Ureter (tissue), 1 donor: ENCODE measurements around the gene NLK. TPM values are rescaled to one million over a fixed set of nuclear protein-coding genes. Genes with fewer than 3 reads are reported as not detected.
"Not testable (repeated sequence)": the region's sequence is repeated elsewhere in the genome, so short reads cannot be mapped to it uniquely, and the experiment has no call there.

Experiments
- DNase-seq: peaks from one replicate; pipeline ENCODE4 v3.0.0-alpha.2; 2020; ENCODE audit warnings: low spot score
- total RNA-seq: library from RNA; stranded (reverse); gene quantifications from one replicate; pipeline ENCODE4 v1.2.4, GENCODE V29; 2023
- donor health status: DM: yes; HTN: yes; CAD: no.

NLK gene
- 36.0 TPM for total RNA-seq

DNA sequence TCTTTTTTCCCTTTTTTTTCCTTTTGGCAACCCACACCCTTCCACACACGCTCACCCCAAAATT is at the start of gene NLK:
NLK (plus strand) TSS at position 21 of the 64 bp plus-strand sequence. CDS start 197 bp downstream, outside the sequence.
- DNase-seq: no peak

DNA sequence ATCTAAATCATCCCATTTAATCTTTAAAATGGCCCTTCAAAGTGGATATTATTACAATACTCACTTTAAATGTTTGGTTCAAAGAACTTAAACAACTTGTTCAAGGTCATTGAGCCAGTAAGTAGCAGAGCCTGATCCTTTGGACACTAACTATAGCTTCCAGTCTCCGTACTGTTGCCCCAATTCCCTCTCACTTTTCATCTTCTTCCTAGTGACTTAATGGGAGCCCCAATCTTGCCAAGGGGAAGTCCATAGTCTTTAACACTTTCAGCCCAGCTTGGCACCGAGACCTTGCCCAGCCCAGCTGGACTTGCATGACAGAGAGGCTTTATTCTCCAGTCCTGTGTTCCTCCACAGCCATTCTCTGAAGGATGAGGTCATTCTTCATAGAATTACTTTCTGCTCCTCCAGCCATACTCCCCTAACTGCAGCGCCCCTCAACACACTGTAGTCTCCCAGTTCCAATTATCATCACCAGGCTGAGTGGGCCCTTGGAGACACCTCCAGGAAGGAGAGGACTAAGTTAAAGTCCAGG is 49.2 kb upstream of the NLK start:
- DNase-seq: no peak

DNA sequence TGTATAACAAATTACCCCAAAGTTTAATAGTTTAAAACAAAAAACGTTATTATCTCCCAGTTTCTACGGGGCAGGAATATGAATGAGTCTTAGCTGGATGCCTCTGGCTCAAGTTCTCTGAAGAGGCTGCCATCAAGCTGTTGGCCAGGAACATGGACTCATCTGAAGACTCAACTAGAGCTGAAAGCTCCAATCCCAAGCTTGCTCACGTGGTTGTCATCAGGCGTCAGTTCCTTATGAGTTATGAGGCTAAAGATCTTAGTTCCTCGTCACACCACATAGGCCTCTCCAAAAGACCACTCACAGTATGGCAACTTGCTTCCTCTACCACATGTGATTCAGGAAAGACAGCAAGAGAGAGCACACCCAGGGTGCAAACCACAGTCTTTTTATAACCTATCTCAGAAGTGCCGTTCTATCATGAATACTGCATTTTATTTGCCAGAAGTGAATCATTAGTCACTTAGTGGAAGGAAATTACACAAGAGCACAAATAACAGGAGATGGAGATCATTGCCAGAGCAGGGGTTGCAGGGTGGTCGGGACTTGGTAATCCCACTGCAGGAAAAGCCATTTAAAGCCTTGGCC is 48.7 kb upstream of the NLK start:
- DNase-seq: no peak

DNA sequence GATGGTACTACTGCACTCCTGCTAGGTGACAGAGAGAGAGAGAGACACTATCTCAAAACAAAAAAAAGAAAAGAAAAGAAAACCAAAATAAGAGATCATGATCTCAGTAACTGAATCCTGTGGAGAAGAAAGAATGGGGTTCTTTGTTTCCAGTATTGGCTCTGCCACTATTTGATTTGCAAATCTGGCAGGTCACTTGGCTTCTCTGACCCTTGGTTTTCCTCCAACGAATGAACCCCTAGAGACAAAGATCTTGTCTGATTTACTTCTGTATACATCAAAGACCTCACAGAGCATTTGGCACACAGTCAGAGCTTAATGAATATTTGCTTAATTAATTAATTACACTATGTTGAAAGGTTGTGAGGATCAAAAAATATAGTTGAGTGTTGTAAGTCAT is 47.9 kb upstream of the NLK start:
- DNase-seq: no peak

DNA sequence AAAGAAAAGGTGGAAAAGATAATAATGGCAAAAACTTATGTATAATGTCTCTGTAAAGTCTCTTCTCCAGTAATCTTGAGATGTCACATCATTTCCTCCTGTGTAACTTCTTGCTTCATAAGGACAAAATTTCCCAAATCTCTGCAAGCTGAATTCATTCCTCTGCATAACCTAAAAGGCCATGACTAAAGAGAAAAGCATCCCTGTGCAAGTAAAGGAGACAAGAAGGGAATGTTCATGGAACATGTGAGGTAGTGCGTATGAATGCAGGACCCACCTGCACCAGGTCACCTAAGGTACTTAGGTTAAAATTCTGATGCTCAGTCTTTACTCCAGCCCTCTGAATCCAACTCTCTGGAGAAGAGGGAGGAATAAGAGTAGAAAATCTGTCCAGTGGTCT is 46.9 kb upstream of the NLK start:
- DNase-seq: no peak

DNA sequence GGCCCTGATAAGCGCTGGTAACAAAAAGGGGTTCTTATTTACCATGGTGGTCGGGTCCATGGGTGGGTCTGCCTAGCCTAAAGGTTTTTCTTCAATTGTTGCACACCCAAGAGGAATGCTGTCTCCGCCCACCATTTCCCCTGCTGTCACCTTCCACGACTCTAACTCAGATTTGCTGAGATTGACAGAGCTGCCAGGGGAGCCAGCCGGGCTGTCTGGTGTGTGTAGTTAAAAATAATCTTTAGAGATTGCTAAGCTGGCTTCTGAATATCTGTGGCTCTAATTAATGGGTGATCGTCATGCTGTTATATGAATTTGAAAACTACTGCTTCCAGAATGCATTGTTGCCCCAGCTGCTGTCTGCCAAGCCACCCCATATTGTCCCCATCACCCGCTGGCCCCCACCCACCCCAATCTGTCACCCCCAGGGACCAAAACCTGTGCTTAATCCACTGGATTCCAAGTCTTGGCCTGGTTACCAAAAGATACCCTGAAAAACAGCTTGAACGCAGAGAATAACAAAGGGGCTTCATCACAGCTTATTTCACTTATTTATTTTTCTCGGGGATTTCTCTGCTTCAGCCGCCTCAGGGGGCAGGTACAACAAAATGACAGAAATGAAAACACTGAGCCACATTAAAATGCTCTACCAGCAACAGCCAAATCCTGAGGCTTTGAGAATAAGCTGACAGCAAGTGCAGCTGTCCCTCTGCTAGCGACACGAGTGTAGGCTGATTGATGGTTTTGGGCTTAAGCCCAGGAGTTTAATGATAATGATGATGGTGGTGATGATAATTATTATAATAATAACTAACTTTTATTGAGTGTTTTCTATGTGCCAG is 46.1 kb upstream of the NLK start:
- DNase-seq: no peak

DNA sequence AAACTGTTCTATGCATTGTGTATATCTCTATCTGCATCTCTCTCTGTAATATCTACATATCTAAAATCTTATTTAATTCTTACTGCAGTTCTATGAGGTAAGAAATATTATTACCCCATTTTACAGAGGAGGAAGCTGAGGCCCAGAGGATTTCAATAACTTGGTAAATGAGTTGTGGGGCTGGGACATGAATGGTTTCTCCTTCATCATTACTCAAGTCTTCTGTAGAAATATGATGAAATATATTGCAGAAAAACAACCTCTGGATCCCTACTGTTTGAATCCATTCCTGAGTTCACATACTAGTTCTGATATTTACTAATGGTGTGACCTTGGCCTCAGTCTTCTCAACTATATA is 45.5 kb upstream of the NLK start:
- DNase-seq: no peak

DNA sequence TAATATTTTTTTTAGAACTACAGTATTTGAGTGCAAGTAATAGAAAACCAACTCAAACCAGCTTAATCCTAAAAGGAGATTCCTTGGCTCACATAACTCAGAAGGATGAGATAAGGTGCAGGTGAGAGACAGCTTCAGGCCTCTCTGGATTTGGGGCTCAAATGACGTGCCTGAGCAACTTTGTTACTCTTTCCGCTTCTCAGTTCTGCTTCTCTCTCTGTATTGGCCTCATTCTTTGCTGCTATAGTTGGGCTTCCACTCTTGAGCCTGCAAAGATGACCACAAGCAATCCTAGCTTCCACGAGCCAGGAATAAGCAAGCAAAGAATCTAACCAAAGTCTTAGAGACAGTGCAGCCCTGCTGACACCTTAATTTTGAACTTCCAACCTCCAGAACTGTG is 45.0 kb upstream of the NLK start:
- DNase-seq: no peak

DNA sequence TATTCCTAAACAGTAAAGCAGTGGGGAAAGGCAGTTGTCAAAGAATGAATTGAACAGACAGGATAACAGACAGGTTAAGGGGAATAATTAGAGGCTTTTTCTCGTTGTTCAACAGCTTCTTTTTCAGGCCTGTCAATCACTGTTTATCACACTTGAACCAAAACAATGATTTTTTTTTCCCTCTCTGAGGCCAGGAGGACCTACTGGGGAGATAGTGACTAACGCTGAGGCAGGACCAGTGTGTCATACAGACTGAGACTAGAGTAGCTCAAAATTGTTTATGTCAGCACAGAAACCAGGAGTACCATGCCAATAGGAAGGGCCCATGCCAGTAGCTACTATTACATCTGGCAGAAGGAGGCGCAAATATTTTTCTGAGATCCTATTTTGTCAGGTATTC is 41.3 kb upstream of the NLK start:
- DNase-seq: no peak

DNA sequence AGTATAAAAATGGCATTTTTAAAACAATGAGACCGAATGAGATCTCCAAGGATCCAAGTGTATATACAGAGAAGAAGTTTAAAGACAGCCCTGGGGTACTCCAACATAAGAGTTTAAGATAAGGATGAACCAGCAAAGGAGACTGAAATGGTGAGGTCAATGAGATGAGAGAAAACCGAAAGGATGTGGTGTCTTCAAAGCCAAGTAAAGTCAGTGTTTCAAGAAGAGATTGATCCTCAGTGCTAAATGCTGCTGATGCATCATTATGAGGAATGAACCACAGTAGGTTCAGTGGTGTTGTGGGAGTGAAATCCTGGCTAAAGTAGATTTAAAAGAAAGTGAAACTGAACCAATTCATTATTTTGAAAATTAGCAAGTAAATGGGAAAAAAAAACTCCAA is 38.1 kb upstream of the NLK start:
- no peak for DNase-seq

DNA sequence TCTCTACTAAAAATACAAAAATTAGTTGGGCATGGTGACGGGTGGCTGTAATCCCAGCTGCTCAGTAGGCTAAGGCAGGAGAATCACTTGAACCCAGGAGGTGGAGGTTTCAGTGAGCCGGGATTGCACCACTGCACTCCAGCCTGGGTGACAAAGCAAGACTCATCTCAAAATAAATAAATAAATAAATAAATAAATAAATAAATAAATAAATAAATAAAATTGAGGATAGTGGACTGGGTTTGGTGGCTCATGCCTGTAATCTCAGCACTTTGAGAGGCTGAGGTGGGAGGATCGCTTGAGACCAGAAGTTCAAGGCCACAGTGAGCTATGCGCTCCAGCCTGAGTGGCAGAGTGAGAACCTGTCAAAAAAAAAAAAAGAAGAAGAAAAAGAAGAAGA is 34.6 kb upstream of the NLK start:
- not testable (repeated sequence) for DNase-seq

DNA sequence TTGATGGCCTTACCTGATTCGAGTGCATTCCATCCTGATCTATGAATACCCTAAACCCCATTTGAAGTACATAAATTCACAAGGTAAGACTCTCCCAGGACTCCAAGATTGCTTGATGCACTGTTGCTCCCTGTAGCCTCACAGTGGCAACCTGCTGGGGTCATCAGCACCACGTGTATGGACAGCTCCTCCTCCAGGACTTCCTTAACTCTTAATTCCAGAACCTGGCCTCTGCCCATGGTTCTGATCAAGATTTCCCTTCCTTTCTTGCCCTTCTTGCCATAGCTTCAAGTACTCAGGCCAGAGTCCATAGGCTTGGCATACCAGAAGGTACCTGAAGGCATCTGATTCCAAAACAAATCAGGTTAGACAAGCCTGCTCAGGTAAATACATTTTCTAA is 34.0 kb upstream of the NLK start:
- no peak for DNase-seq

DNA sequence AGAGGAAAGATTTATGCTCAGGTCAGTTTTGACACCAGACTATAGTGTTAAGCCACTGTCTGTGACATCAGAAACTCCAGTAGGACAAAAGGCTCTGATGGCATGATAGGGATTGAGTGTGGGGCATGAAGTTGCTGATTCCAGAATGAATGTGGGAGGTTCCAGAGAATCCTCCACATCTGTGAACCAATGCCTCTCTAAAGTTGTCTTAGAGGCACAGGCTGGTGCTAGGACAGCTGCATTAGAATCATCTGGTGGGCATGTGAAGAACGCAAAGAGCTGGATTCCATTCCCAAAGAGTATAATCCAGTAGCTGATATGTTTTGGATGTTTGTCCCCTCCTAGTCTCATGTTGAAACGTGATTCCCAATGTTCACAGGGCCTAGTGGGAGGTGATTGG is 32.1 kb upstream of the NLK start:
- no peak for DNase-seq

DNA sequence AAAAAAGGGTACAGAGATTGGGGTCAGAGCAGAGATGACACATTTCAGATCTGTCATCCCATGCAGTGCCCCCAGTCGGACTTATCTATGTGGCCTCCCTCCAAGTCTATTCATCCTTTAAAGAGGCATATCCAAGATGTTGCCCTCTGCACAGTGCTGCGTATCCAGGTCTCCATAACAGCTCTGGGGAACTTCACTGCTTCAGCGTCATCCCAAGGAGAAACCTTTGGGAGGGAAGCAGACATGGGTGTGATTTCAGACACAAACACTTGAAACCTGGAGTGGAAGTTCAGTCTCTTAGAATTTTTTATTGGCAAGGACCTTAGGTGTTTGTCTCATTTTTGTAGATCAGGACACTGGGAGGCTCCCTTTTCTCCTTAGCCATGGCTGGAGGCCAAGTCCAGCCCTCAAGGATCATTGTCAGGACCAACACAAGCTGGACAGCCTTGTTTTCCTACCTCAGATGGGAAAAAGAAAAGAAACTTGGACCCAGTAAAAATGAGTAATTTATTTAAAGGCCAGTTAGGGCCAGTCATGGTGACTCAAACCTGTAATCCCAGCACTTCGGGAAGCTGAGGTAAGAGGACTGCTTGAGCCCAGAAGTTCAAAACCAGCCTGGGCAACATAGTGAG is 23.9 kb upstream of the NLK start:
- DNase-seq: no peak

DNA sequence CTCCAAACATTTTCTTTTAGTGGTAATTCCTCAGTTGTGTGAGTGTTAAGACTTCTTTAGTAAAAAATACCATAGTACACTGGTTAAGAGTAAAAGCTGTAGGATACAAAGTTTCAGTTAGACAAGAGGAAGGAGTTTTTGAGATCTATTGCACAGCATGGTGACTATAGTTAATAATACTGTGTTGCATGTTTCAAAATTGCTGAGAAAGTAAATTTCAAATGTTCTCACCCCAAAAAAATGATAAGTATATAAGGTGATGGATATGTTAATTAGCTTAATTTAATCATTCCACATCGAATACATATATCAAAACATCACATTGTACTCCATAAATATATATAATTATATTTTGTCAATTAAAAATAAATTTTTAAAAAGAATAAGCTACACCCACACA is 22.0 kb upstream of the NLK start:
- DNase-seq: no peak

DNA sequence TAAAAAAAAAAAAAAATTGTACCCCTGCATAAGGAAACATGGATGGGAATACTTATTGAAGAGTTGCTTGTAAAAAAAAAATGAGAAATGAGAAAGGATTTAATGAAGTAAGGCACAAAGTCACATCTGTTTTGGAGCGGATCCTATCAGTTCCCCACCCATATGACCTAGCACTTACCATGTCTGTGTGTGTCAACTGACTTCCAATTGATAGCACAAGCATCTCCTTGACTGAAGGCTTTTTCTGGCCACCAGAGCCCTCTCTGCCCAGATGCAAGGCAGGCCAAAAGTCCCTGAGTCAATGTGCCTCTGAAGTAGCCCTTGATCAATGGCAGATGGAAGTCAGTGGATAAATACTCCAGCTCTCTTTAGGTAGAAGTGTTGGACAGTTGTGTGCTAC is 13.4 kb upstream of the NLK start:
- no peak for DNase-seq

DNA sequence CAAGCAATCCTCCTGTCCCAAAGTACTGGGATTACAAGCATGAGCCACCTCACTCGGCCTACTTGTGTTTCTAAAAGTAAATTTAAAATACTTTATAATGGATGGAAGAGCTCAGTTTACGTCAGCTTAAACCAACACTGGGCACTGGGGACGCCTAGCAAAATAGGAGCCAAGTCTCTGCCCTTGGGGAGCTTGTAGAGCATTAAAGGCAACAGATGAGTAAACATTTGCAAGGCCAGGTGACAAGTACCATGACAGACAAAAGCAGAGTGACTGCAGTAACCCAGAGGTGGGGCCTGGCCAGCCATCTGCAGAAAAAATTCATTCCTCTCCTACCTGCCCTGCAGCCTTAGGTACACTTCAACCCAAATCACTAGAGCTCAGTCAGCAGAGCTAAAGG is 12.1 kb upstream of the NLK start:
- no peak for DNase-seq

DNA sequence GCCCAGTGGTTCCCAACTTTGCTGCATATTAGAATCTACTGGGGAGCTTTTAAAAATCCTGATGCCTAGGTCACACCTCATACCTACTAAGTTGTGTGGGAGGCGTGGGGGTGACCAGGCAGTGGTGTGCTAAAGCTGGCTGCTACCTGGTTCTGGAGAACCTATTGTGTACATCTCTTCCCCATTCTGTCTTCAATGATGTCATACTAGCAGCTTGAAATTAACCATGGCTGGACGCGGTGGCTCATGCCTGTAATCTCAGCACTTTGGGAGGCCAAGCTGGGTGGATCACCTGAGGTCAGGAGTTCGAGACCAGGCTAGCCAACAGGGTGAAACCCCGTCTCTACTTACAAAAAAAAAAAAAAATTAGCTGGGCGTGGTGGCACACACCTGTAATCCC is 11.3 kb upstream of the NLK start:
- DNase-seq: no peak

DNA sequence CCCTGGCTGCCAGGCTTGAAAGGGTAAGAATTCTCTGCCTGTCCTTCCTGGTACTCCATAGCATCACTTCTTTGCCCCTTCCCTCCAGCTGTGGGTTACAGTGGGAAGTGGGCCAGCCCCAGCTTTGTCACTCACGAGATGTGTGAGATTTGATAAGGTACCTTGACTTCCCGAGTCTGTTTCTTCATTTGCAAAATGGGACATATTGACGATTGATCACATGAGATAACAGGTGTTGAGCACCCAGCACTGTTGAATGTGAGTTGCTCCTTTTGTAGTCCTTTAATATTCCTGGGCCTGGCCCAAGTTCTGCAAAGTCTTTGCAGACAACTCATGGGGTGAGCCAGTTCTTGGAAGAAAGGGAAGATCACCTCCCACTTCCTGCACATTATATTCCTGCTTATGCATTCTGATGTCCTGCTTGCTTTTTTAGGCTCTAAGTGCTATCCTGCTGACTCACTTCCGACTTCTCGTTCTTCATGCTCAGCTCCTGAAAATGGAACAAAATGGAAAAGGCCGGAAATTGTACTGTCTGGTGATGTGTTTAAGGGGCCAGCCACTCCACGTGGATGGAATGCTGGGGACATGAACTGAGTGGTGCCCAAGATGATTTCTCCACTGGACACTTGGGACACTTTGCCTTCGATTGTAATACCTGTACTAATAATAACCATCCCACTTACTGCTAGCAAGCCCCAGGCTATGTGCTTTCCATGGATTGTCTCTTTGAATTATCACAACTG is 8.3 kb upstream of the NLK start:
- no peak for DNase-seq

DNA sequence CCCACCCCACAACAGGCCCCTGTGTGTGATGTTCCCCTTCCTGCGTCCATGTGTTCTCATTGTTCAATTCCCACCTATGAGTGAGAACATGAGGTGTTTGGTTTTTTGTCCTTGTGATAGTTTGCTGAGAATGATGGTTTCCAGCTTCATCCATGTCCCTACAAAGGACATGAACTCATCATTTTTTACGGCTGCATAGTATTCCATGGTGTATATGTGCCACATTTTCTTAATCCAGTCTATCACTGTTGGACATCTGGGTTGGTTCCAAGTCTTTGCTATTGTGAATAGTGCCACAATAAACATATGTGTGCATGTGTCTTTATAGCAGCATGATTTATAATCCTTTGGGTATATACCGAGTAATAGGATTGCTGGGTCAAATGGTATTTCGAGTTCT is 7.0 kb upstream of the NLK start:
- DNase-seq: not testable (repeated sequence)

DNA sequence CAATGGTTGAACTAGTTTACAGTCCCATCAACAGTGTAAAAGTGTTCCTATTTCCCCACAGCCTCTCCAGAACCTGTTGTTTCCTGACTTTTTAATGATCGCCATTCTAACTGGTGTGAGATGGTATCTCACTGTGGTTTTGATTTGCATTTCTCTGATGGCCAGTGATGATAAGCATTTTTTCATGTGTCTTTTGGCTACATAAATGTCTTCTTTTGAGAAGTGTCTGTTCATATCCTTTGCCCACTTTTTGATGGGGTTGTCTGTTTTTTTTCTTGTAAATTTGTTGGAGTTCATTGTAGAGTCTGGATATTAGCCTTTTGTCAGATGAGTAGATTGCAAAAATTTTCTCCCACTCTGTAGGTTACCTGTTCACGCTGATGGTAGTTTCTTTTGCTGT is 6.6 kb upstream of the NLK start:
- DNase-seq: not testable (repeated sequence)

DNA sequence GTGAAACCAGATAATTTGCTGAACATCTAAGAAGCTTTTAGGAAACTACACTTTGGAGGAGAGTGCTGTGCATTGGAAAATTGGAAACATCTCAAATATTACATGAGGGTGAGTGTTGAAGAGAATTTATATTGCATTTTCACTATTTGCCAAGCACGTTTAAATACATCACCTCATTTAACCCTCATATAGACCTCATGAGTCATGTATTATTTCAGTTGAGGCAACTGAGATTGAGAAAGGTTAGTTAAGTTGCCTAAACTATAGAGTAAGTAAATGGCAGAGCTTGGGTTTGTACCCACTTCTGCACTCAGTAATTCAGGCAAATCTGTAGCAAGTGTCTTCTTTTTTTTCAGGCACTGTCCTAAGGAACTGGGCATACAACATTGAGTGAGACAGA is 3.7 kb upstream of the NLK start:
- no peak for DNase-seq

DNA sequence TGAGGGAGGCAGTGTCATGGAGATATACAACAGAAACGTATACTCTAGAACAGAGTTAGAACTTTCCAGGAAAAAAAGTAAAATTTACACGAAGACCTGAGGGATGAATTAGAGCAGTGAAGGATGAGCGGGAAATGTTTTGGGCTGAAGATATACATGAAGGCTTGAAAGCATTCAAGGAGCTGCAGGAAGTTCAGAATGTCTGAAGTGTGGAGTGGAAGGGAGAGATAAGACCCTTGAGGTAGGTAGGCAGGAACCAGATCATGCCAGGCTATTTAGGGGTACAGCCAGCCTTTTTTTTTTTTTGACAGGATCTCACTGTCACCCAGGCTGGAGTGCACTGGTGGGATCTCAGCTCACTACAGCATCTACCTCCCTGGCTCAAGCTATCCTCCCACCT is 3.2 kb upstream of the NLK start:
- no peak for DNase-seq
